ENCODE results near the gene KRT85. TPM values are rescaled to one million over a fixed set of nuclear protein-coding genes. Genes with fewer than 3 reads are reported as not detected.

KRT85 gene
- total RNA-seq, 2 donors from 2014 or later, result not detected

GRCh38 chr12:52389313-52390207 is 22.3 kb upstream of the KRT85 start:
- no peaks in the 10 kb centered on the region for H3K4me1 Mint-ChIP-seq (ENCODE audit: low read depth)
- DNase-seq (no peak), ATAC-seq (replicated peaks in 1 of 2) (no peak)
- H3K36me3 Mint-ChIP-seq (ENCODE audit: insufficient read depth in 2 of 2), result no peaks in the 10 kb centered on the region
- H3K4me3 Mint-ChIP-seq, result no peak overlapping the region
- H3K27me3 Mint-ChIP-seq (ENCODE audit: low read depth), result peaks cover 7% of the 10 kb centered on the region
- no peak overlapping the region for H3K27ac Mint-ChIP-seq
- H3K9me3 Mint-ChIP-seq, result no peaks in the 10 kb centered on the region

DNA sequence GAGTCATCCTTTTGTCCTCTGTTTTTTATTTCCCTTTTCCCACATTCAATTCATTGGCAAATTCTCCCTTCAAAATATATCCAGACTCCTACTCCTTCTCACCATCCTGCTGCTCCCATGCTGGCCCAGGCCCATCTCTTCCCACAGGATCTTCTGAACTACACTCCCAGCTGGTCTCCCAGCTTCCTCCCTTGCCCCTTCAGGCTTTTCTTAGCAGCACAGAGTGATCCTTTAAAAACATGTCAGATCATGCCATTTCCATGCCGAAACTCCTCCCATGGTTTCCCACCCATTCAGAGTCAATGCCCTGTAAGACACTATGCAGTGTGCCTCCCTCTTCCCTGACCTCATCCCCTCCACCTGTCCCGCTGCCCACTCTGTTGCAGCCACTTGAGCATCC is 20.6 kb upstream of the KRT85 start:
- peaks cover 7% of the 10 kb centered on the region for H3K27me3 Mint-ChIP-seq (ENCODE audit: low read depth)
- DNase-seq, result no peak
- no peak for ATAC-seq (replicated peaks in 1 of 2)
- no peak overlapping the region for H3K27ac Mint-ChIP-seq
- H3K4me3 Mint-ChIP-seq, result no peak overlapping the region
- H3K4me1 Mint-ChIP-seq (ENCODE audit: low read depth), result peaks cover 4% of the 10 kb centered on the region
- H3K9me3 Mint-ChIP-seq, result no peaks in the 10 kb centered on the region
- no peaks in the 10 kb centered on the region for H3K36me3 Mint-ChIP-seq (ENCODE audit: insufficient read depth in 2 of 2)

- Mint-ChIP-seq H3K4me1 (ENCODE audit: low read depth) (peaks cover 10% of the 10 kb centered on the region), H3K27me3 (ENCODE audit: low read depth) (peaks cover 7% of the 10 kb centered on the region)
Measured at GRCh38 chr12:52385226-52385702, 18.0 kb upstream of the KRT85 start, which contains the start of gene KRT84. TSS of gene KRT84 (minus strand) at chr12:52385652. CDS start at chr12:52385585, 67 bp downstream.

GRCh38 chr12:52383331-52383730 is 16.1 kb upstream of the KRT85 start:
- Mint-ChIP-seq H3K36me3 (ENCODE audit: insufficient read depth in 2 of 2) (no peaks in the 10 kb centered on the region), H3K27ac (no peak overlapping the region), H3K4me3 (no peak overlapping the region), H3K9me3 (no peaks in the 10 kb centered on the region), H3K4me1 (ENCODE audit: low read depth) (peaks cover 10% of the 10 kb centered on the region), H3K27me3 (ENCODE audit: low read depth) (no peaks in the 10 kb centered on the region)
- DNase-seq, result no peak
- ATAC-seq (replicated peaks in 1 of 2), result no peak

More at GRCh38 chr12:52385226-52385702, 18.0 kb upstream of the KRT85 start, which contains the start of gene KRT84:
- Mint-ChIP-seq H3K4me3 (no peak within 1 kb of the TSS), H3K27ac (no peak within 1 kb of the TSS), H3K36me3 (ENCODE audit: insufficient read depth in 2 of 2) (no peaks in the 10 kb centered on the region), H3K9me3 (no peaks in the 10 kb centered on the region)
- ATAC-seq (replicated peaks in 1 of 2) (no peak), DNase-seq (no peak)

- Mint-ChIP-seq H3K27ac (no peak overlapping the region), H3K36me3 (ENCODE audit: insufficient read depth in 2 of 2) (no peaks in the 10 kb centered on the region), H3K4me3 (no peak overlapping the region), H3K27me3 (ENCODE audit: low read depth) (no peaks in the 10 kb centered on the region), H3K9me3 (no peaks in the 10 kb centered on the region), H3K4me1 (ENCODE audit: low read depth) (peaks cover 10% of the 10 kb centered on the region)
- peak; percentile 40 to 42 for ATAC-seq (replicated peaks in 1 of 2)
- DNase-seq, result no peak
Measured at GRCh38 chr12:52382854-52383253, 15.6 kb upstream of the KRT85 start.

DNA sequence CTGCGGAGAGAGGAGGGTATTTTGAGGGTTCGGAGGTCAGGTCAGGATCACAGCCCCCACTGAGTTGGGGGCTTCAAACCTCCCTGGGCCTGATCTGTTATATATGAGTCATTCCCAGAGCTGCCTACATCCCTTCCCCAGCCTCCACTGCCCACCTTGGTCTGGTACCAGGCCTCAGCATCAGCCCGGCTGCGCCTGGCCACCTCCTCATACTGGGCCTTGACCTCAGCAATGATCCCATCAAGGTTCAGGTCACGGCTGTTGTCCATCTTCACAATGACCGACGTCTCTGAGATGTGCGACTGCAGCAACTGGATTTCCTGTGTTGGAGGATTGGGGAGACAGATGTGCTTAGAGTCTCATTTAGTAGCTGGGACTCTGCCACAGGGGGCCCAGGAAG is 13.9 kb upstream of the KRT85 start:
- Mint-ChIP-seq H3K27ac (no peak overlapping the region), H3K27me3 (ENCODE audit: low read depth) (peaks cover 3% of the 10 kb centered on the region), H3K36me3 (ENCODE audit: insufficient read depth in 2 of 2) (no peaks in the 10 kb centered on the region), H3K9me3 (no peaks in the 10 kb centered on the region), H3K4me3 (no peak overlapping the region), H3K4me1 (ENCODE audit: low read depth) (peaks cover 10% of the 10 kb centered on the region)
- ATAC-seq (replicated peaks in 1 of 2) (no peak), DNase-seq (no peak)

GRCh38 chr12:52380271-52380694 is 13.0 kb upstream of the KRT85 start:
- Mint-ChIP-seq H3K4me1 (ENCODE audit: low read depth) (peaks cover 10% of the 10 kb centered on the region), H3K4me3 (no peak overlapping the region), H3K9me3 (no peaks in the 10 kb centered on the region), H3K36me3 (ENCODE audit: insufficient read depth in 2 of 2) (no peaks in the 10 kb centered on the region), H3K27me3 (ENCODE audit: low read depth) (peaks cover 10% of the 10 kb centered on the region), H3K27ac (no peak overlapping the region)
- DNase-seq, result peak in 1 of 2 donors; percentile 13
- ATAC-seq (replicated peaks in 1 of 2), result no peak

- H3K9me3 Mint-ChIP-seq, result no peaks in the 10 kb centered on the region
- H3K4me1 Mint-ChIP-seq (ENCODE audit: low read depth), result peaks cover 10% of the 10 kb centered on the region
- H3K27ac Mint-ChIP-seq, result no peak overlapping the region
- no peak overlapping the region for H3K4me3 Mint-ChIP-seq
- no peaks in the 10 kb centered on the region for H3K36me3 Mint-ChIP-seq (ENCODE audit: insufficient read depth in 2 of 2)
- no peak for DNase-seq
- H3K27me3 Mint-ChIP-seq (ENCODE audit: low read depth), result peaks cover 10% of the 10 kb centered on the region
- no peak for ATAC-seq (replicated peaks in 1 of 2)
Measured at GRCh38 chr12:52379536-52379935, 12.3 kb upstream of the KRT85 start.

DNA sequence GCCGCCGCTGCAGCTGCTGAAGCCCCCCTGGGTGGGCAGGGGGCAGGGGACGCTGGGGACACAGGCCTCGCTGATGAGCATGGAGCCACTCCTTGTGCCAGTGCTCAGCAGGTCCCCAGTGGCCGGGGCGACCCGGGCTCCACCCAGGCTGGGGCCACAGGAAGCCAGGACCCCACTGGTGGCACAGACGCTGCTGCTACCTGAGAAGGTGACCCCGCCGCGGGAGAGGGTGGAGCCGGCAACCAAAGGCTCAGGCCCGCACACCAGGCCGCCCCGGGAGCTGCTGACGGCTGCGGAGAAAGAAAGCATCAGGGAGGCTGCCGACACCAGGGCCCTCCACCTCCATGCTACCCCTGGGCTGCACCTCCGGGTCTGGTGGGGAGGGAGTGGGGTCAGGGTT is 10.8 kb upstream of the KRT85 start:
- ATAC-seq (replicated peaks in 1 of 2) (no peak), DNase-seq (no peak)
- Mint-ChIP-seq H3K4me1 (ENCODE audit: low read depth) (peaks cover 8% of the 10 kb centered on the region), H3K27me3 (ENCODE audit: low read depth) (peaks cover 10% of the 10 kb centered on the region), H3K27ac (no peak overlapping the region), H3K36me3 (ENCODE audit: insufficient read depth in 2 of 2) (no peaks in the 10 kb centered on the region), H3K4me3 (no peak overlapping the region), H3K9me3 (no peaks in the 10 kb centered on the region)

GRCh38 chr12:52377266-52377665 is 10.0 kb upstream of the KRT85 start:
- ATAC-seq (replicated peaks in 1 of 2) (no peak), DNase-seq (no peak)
- Mint-ChIP-seq H3K36me3 (ENCODE audit: insufficient read depth in 2 of 2) (no peaks in the 10 kb centered on the region), H3K27me3 (ENCODE audit: low read depth) (peaks cover 10% of the 10 kb centered on the region), H3K4me1 (ENCODE audit: low read depth) (no peaks in the 10 kb centered on the region), H3K9me3 (no peaks in the 10 kb centered on the region), H3K27ac (no peak overlapping the region), H3K4me3 (no peak overlapping the region)

DNA sequence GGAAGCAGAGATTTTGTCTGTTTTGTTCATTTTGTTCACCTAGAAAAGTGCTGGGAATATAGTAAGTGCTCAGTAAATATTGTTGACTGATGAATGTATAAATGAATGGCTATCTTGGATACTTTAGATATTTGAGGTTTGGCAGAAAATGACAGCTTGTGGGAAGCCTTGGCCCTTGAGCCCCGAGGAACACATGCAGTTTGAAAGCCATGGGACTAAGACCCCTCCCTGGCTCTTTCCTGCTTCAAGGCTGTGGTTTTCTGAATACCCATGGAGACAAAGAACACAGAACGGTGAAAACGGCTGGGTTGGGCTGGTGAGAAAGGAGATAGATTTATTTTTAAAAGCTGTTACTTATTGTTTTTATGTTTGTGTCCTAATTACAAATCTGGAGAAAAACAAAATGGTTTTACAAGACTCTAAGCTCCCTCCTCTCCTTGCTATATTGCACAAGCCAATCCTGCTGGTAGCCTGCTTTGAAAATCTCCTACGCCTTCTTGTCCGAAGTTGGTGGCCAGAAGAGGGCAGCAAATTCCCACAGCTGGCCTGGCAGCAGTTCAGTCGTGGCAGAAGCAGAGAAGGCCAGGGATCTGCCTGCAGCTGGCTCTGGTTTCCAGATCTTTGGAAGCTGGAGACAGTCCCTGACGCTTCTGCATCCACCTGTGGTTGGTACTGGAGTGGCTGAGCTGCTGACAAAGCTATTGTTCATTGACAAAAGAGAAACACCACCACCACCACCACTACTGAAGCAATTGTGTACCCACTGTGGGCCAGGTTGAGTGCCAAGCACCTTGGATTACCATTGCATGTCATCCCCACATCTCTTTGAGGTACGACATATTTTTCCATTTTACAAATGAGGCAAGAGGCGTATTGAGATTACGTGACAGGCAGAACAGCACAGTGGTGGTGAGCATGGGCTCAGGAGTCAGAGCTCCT is 5.2 kb upstream of the KRT85 start:
- peaks cover 22% of the 10 kb centered on the region for H3K27me3 Mint-ChIP-seq (ENCODE audit: low read depth)
- DNase-seq (peak; percentile 57 to 61), ATAC-seq (replicated peaks in 1 of 2) (peak; percentile 44 to 50)
- no peaks in the 10 kb centered on the region for H3K4me1 Mint-ChIP-seq (ENCODE audit: low read depth)
- H3K4me3 Mint-ChIP-seq, result no peak overlapping the region
- H3K36me3 Mint-ChIP-seq (ENCODE audit: insufficient read depth in 2 of 2), result no peaks in the 10 kb centered on the region
- H3K27ac Mint-ChIP-seq, result peak overlapping the region; percentile 27
- no peaks in the 10 kb centered on the region for H3K9me3 Mint-ChIP-seq

DNA sequence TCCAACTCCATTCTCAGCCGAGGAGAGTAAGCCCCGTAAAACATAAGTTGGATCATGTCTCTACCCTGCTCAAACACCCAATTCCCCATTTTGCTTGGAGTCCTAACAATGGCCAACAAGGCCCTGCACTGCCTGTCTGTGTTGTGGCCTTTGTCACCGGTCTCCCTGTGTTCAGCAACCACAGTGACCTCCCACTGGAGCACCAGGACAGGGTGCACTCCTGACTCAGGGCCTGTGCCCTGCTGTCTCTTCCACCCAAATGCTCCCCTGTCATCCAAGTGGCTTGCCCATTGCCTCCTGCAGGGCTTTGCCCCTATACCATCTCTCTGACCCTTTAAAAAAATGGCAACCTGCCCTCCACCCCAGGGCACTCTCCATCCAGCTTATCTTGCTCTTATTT is 4.4 kb upstream of the KRT85 start:
- H3K4me3 Mint-ChIP-seq, result no peak overlapping the region
- no peak for DNase-seq
- H3K27ac Mint-ChIP-seq, result no peak overlapping the region
- H3K27me3 Mint-ChIP-seq (ENCODE audit: low read depth), result peaks cover 22% of the 10 kb centered on the region
- H3K4me1 Mint-ChIP-seq (ENCODE audit: low read depth), result no peaks in the 10 kb centered on the region
- no peak for ATAC-seq (replicated peaks in 1 of 2)
- H3K9me3 Mint-ChIP-seq, result no peaks in the 10 kb centered on the region
- H3K36me3 Mint-ChIP-seq (ENCODE audit: insufficient read depth in 2 of 2), result no peaks in the 10 kb centered on the region

Data from activated T-cell treated with anti-CD3 and anti-CD28 coated beads, Interleukin-2, amount 50 U/mL, for 72 hours (primary cell).